GM19351 (cell line): ENCODE results near the gene RND1.

Experiments used
- ATAC-seq: cut with Tn5 transposase; IDR thresholded peaks from one replicate; pipeline ENCODE4 v1.9.1; 2021; ENCODE audit warnings: mild to moderate bottlenecking, moderate library complexity; ENCODE audit not compliant: unreplicated experiment

RND1 gene

DNA sequence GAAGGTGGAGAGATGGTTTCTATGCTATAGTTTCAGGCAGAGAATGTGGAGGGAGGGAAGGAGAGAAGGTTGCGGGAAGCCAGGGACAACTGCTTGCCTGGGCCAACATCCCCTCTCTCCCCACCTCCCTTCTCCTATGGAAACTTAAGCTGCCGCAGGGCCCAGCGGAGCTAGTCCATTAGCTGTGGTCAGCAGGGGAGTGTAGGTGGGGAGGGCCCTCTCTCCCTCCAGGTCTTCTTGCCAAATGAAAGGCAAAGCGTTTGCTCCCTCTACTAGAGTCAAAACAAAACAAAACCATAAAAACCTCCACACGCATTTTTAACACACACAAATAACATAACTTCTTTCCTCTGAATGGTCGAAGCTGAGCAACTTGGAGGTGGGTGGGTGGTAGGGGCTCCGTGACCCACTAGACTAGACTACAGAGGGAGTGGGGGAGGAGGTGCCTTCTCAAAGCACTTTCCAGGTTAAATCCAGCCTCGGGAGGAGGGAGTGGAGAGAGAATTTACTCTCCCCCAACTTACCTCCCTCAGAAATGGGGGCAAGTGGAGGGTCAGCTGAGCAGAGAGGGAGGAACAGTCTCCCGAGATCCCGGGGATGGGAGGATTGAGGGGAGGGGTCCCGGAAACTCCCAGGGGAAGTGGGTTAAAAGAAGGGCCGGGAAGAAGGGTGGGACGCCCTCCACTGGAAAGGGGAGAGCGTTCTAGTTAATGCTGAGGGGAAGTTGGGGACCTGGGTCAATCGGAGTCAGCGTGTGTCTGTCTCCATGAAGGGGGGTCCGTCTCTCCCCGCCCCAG lies 52.0 kb downstream of the RND1 start:
- no peak for ATAC-seq

DNA sequence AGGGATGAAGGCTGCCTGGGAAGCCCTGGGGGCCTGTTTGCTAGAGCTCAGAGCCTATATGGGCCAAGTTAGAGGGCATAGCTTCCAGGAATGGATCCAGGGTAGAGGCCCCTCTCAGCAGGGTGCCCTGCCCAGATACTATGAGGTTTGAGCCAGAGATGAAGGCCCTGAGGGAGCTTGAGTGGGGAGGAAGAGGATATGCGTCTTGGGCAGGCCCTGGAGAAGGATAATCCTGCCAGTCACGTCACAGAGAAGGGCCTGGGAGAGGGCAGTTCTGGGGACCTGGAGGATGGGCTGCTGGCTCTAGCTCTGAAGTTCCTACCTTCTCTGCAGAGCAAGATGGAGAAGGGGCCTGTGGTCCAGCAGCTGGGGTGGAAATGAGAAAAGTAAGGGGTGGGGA lies 53.3 kb downstream of the RND1 start:
- no peak for ATAC-seq

DNA sequence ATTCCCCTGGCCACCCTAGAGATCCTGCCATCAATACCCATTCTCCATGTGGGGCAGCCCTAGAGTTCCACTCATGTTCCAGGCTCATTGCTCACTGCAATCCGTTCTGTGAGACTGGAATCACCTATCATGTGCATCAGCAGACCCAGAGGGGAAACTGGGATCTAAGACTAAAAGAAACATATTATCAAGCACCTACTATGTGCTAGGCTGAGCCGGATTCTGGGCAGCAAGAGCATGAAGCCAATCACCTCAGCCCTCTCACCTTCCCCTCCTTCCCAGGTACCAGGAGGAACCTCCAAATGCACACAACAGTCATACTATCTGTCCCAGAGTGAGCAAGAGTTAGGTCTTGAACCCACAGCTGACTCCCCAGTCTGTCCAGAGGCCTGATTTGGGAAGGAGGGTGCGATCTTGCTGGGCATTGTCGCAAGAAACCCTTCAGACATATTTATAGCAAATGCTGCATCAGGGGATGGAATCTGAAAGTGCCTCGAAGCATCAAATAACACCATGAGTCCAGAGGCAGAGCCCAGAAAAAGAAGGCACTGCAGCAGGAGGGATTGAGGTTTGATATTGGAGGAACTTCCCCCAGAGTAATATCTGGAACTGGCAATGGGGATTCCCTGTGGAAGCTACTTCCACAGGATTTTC lies 54.1 kb downstream of the RND1 start:
- no peak for ATAC-seq

DNA sequence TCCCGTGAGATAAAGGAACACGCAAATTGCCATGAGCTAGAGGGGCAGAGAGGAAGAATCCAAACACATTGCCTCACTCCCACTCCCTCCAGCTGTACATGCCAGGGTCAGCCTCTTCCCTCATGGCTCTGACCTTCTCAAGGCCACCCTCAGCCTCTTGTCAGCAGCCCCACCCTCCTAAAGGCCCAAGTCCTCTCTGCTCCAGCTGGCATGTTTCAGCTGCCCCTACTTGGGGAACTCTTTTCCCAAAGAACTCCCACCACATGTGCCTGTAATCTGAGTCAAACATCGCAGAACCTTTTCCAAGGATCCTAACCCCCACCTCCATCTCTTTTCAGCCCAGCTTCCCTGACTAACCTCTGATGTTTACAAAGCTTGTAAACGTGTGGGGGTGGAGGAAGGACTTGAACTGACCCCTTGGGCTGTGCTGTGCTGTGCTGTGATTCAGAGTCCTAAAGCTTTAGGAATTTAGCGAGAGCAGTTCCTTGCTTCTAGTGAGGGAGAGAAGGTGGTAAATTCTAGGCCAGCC lies 54.7 kb downstream of the RND1 start:
- ATAC-seq, result no peak

DNA sequence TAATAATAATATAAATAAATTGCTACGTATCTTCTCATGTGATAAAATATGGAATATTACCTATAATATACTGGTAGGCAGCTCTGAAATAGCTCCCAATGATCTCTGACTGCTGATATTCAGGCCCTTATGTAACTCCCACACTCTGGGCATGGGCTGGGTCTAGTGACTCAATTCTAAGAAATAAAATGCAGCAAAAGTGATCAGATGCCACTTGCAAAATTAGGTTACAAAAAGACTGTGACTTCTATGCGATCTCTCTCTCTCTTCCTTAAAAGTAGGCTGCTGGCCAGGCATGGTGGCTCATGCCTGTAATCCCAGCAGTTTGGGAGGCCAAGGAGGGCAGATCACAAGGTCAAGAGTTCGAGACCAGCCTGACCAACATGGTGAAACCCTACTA lies 57.7 kb downstream of the RND1 start:
- no peak for ATAC-seq
